Measurements from ENCODE around the gene ACAP1.

The ACAP1 gene, protein sequence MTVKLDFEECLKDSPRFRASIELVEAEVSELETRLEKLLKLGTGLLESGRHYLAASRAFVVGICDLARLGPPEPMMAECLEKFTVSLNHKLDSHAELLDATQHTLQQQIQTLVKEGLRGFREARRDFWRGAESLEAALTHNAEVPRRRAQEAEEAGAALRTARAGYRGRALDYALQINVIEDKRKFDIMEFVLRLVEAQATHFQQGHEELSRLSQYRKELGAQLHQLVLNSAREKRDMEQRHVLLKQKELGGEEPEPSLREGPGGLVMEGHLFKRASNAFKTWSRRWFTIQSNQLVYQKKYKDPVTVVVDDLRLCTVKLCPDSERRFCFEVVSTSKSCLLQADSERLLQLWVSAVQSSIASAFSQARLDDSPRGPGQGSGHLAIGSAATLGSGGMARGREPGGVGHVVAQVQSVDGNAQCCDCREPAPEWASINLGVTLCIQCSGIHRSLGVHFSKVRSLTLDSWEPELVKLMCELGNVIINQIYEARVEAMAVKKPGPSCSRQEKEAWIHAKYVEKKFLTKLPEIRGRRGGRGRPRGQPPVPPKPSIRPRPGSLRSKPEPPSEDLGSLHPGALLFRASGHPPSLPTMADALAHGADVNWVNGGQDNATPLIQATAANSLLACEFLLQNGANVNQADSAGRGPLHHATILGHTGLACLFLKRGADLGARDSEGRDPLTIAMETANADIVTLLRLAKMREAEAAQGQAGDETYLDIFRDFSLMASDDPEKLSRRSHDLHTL

GRCh38 chr17:7336240-7337175, at the start of gene ACAP1:
TSS of gene ACAP1 (plus strand) at chr17:7336529. CDS start at chr17:7336735, 206 bp downstream.
- H3K4me3 ChIP-seq (ENCODE audit: low read length), result peak within 1 kb of the TSS; percentile 76
- TF ChIP-seq ZNF274 (IDR thresholded peaks at IDR 0.05; ENCODE audit: low read depth, low read length), result no peak

DNA sequence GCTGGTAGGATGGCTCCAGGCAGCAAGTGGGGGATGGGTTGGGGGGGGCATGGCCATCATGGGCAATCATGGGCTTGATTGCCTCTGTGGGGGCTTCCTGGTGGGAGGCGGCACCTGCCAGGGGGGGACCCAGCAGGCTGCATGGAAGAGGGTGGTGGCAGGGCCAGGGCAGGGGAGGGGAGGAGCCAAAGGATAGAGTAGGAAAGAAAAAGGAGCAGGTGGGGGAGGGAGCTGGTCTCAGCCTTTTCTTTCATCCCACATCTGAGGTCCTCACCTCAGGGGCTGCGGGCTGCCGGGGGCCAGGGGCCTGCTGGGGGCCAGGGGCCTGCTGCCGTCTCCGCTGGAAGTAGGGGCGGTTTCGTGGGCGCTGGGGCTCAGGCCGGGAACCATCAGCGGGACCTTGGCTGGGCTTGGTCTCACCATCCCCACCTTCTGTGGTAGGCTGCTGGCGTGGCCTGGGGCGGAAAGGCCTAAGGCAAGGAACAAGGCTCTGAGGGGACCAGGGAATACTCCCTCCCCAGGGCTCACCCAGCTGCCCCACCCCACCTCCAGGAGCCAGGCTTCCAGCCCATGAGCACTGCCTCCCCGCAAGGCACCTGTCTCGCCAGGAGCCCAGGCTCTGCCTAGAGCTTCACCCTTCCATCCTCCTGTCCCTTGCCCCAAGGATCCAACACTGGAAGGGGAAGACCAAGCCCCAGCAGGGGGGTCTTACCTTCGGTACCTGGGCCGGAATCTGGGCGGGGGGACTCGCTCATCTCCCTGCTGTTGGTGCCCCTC, 46.9 kb upstream of the ACAP1 start:
- no peak for TF ChIP-seq ZNF274 (IDR thresholded peaks at IDR 0.05; ENCODE audit: low read depth, low read length)

GRCh38 chr17:7290166-7290565, 46.2 kb upstream of the ACAP1 start:
- H3K4me3 ChIP-seq (ENCODE audit: low read length), result no peak overlapping the region
- no peak for TF ChIP-seq ZNF274 (IDR thresholded peaks at IDR 0.05; ENCODE audit: low read depth, low read length)

More for the DNA sequence above, 46.9 kb upstream of the ACAP1 start:
- H3K4me3 ChIP-seq (ENCODE audit: low read length), result no peak overlapping the region

DNA sequence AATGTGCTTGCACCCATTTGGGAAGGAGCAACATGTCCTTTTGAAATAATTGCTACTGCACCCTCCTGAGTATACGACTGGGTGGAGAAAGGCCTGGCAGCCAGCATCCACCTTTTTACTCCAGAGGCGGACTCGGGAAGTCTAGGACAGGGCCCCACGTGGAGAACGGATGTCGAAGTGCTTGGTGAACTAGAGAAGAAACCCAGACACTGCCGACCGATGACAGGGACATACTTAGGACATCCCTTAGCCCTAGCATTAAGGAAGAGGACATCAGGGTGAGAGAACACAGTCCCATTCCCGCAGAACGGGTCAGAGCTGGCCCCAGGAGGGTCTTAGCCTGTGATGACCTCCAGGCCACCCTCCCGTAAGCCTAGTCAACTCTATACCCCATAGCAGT, 45.6 kb upstream of the ACAP1 start:
- no peak overlapping the region for H3K4me3 ChIP-seq (ENCODE audit: low read length)
- no peak for TF ChIP-seq ZNF274 (IDR thresholded peaks at IDR 0.05; ENCODE audit: low read depth, low read length)

DNA sequence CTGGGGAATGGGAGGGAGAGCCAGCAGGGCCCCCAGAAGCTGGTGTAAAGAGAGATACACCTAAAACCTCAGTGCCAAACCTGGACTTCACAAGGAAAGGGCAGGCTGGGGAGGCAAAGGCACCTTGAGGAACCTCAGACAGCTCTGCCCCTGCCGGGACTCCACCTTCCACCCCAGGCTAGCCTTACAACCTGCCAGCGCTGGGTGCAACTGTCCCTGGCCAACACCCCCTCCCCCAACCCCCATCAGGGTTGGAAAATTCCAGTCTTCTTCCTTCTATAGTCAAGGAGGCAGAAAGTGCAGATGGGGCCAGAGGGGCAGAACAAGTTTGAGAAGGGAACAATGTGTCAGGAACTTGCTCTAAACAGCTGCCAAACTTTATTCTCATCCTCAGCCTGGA, 44.1 kb upstream of the ACAP1 start:
- H3K4me3 ChIP-seq (ENCODE audit: low read length), result no peak overlapping the region
- TF ChIP-seq ZNF274 (IDR thresholded peaks at IDR 0.05; ENCODE audit: low read depth, low read length), result no peak

- no peak overlapping the region for H3K4me3 ChIP-seq (ENCODE audit: low read length)
- TF ChIP-seq ZNF274 (IDR thresholded peaks at IDR 0.05; ENCODE audit: low read depth, low read length), result no peak
Measured at GRCh38 chr17:7292729-7293128, 43.6 kb upstream of the ACAP1 start.

- no peak for TF ChIP-seq ZNF274 (IDR thresholded peaks at IDR 0.05; ENCODE audit: low read depth, low read length)
- H3K4me3 ChIP-seq (ENCODE audit: low read length), result no peak overlapping the region
Measured at GRCh38 chr17:7293159-7293558, 43.2 kb upstream of the ACAP1 start.

GRCh38 chr17:7293816-7294613, 42.3 kb upstream of the ACAP1 start:
- no peak for TF ChIP-seq ZNF274 (IDR thresholded peaks at IDR 0.05; ENCODE audit: low read depth, low read length)
- no peak overlapping the region for H3K4me3 ChIP-seq (ENCODE audit: low read length)

DNA sequence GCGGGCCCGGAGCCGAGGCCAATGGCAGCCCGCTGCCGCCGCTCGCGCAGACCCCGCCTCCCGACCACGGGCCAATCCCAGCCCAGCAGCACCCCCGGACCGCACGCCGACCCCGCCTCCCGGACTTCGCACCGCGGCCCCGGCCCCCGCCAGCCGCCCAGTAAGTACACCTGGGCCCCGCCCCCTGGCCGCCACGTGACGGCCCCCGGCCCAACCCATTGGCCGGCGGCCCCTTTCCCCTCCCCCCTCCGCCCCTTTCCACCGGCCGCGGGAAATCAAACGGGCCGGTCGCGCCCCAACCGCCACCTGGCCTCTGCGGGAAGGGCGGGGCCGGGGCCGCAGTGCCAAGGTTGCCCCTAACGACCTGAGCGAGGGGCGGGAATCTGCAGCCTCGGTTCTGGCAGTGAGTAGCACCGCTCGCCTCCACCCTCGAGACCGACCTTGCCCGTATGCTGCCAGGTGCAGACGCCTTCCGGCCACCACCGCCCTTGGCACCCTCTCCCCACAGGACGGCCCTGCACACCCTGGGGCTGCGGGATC, 41.6 kb upstream of the ACAP1 start, which contains the start of gene YBX2:
YBX2 (minus strand) TSS at position 26 of the 540 bp plus-strand sequence. CDS start 139 bp downstream, outside the sequence.
- peak within 1 kb of the TSS; percentile 49; the same call in 1 of the 2 replicates for H3K4me3 ChIP-seq (ENCODE audit: low read length)
- no peak for TF ChIP-seq ZNF274 (IDR thresholded peaks at IDR 0.05; ENCODE audit: low read depth, low read length)

GRCh38 chr17:7295230-7296180, 40.8 kb upstream of the ACAP1 start:
- no peak for TF ChIP-seq ZNF274 (IDR thresholded peaks at IDR 0.05; ENCODE audit: low read depth, low read length)
- H3K4me3 ChIP-seq (ENCODE audit: low read length), result peak overlapping the region; percentile 49; the same call in 1 of the 2 replicates

- TF ChIP-seq ZNF274 (IDR thresholded peaks at IDR 0.05; ENCODE audit: low read depth, low read length), result no peak
- H3K4me3 ChIP-seq (ENCODE audit: low read length), result no peak overlapping the region
Measured at GRCh38 chr17:7296189-7296861, 40.0 kb upstream of the ACAP1 start.
